GM18511 (cell line): ENCODE measurements around the gene KCNJ3.

Source experiments
- ATAC-seq: cut with Tn5 transposase; IDR thresholded peaks from one replicate; pipeline ENCODE4 v1.9.1; 2021; ENCODE audit warnings: mild to moderate bottlenecking, moderate library complexity; ENCODE audit not compliant: unreplicated experiment

Gene KCNJ3

GRCh38 chr2:154698296-154698720 lies at the start of gene KCNJ3:
KCNJ3 (plus strand) TSS chr2:154698695; CDS start chr2:154698776, 81 bp downstream.
- no peak for ATAC-seq

GRCh38 chr2:154655499-154655898 lies 43.0 kb upstream of the KCNJ3 start:
- ATAC-seq, result no peak

GRCh38 chr2:154658854-154659253 lies 39.6 kb upstream of the KCNJ3 start:
- no peak for ATAC-seq

- ATAC-seq, result no peak
Observed at GRCh38 chr2:154664248-154664647, 34.2 kb upstream of the KCNJ3 start.

GRCh38 chr2:154670083-154670482 lies 28.4 kb upstream of the KCNJ3 start:
- ATAC-seq, result no peak

GRCh38 chr2:154673694-154674093 lies 24.8 kb upstream of the KCNJ3 start:
- no peak for ATAC-seq

- no peak for ATAC-seq
Observed at GRCh38 chr2:154677401-154677800, 21.1 kb upstream of the KCNJ3 start.

GRCh38 chr2:154681741-154682140 lies 16.8 kb upstream of the KCNJ3 start:
- ATAC-seq, result peak; percentile 38

GRCh38 chr2:154686162-154686561 lies 12.3 kb upstream of the KCNJ3 start:
- ATAC-seq, result no peak

- ATAC-seq, result peak; percentile 51
Observed at GRCh38 chr2:154688373-154688772, 10.1 kb upstream of the KCNJ3 start.

- no peak for ATAC-seq
Observed at GRCh38 chr2:154689158-154689557, 9.3 kb upstream of the KCNJ3 start.

GRCh38 chr2:154692927-154693326 lies 5.6 kb upstream of the KCNJ3 start:
- no peak for ATAC-seq

GRCh38 chr2:154693741-154694340 lies 4.7 kb upstream of the KCNJ3 start:
- no peak for ATAC-seq

GRCh38 chr2:154694881-154695280 lies 3.6 kb upstream of the KCNJ3 start:
- ATAC-seq, result no peak

GRCh38 chr2:154696369-154696768 lies 2.1 kb upstream of the KCNJ3 start:
- ATAC-seq, result no peak

- ATAC-seq, result no peak
Observed at GRCh38 chr2:154696810-154697417, 1.6 kb upstream of the KCNJ3 start.

GRCh38 chr2:154697418-154698252 lies 860 bp upstream of the KCNJ3 start:
- no peak for ATAC-seq

GRCh38 chr2:154698721-154699574 lies 453 bp downstream of the KCNJ3 start:
- ATAC-seq, result no peak

GRCh38 chr2:154699575-154699930 lies 1.1 kb downstream of the KCNJ3 start:
- no peak for ATAC-seq

- ATAC-seq, result no peak
Observed at GRCh38 chr2:154700136-154700535, 1.6 kb downstream of the KCNJ3 start.

GRCh38 chr2:154704991-154705390 lies 6.5 kb downstream of the KCNJ3 start:
- ATAC-seq, result no peak
